Adrenal gland (tissue), 12 donors: Measurements from ENCODE around the gene PKMYT1. TPM values are rescaled to one million over a fixed set of nuclear protein-coding genes. Genes with fewer than 3 reads are reported as not detected.

Experiments
- DNase-seq, 7 donors: peaks; one replicate each; pipeline ENCODE4 v3.0.0-alpha.2; 2019 to 2020
- H3K27ac ChIP-seq, 5 donors: fragments of 200-600 bp; sonication (generic) in 4 of 5; 1 replicate in 3 of 5; 2 replicates in 2 of 5; pipeline versions ENCODE4 v1.5.1 to v1.8.0; 2016 to 2020; ENCODE audit warnings: mild to moderate bottlenecking in 1 of 5
- H3K27me3 ChIP-seq: fragments of 200-600 bp; 2 replicates; pipeline ENCODE4 v1.8.0; 2021
- H3K36me3 ChIP-seq, 2 donors: fragments of 200-600 bp; replicated peaks in 1 of 2; 1 replicate in 1 of 2; 2 replicates in 1 of 2; pipeline versions ENCODE4 v1.5.1 to v1.8.0; 2018 to 2022
- H3K4me1 ChIP-seq, 2 donors: fragments of 200-600 bp; replicated peaks in 1 of 2; 1 replicate in 1 of 2; 2 replicates in 1 of 2; pipeline versions ENCODE4 v1.5.1 to v1.8.0; 2018 to 2021
- H3K4me3 ChIP-seq, 4 donors: fragments of 200-600 bp; sonication (generic) in 3 of 4; one replicate each; pipeline ENCODE4 v1.5.1; 2016 to 2018
- H3K9me3 ChIP-seq, 3 donors: fragments of 200-600 bp; sonication (generic) in 1 of 3; replicated peaks in 1 of 3; 1 replicate in 2 of 3; 2 replicates in 1 of 3; pipeline versions ENCODE4 v1.5.1 to v1.8.0; 2016 to 2021
- POLR2A ChIP-seq, 2 donors: fragments of 450-650 bp; IDR thresholded peaks; one replicate each; pipeline ENCODE4 v1.6.1; 2017; ENCODE audit warnings: antibody characterized with exemption in 2 of 2, mild to moderate bottlenecking in 2 of 2, moderate library complexity in 1 of 2
- WGBS, 4 donors: extraction: QIAGEN DNeasy Blood & Tissue Kit in 2 of 4; methylation state at CpG; one replicate each; pipeline versions ENCODE4 v1.1.5 to v1.1.7; 2013 to 2017; 5-methylcytosine and 5-hydroxymethylcytosine counted together
- intact Hi-C, 2 donors: fragments of 100-400 bp; cut with DNase I; formaldehyde crosslinking; loops; one replicate each; pipeline versions ENCODE4 v1.14.1 to v1.15.0; 2022 to 2023
- polyA plus RNA-seq, 3 donors: library from polyadenylated mRNA; stranded (reverse); fragments of 200-250 nt in 2 of 3; fragments of 350-450 nt in 1 of 3; fragmentation: Illumina TruSeq in 1 of 3; extraction: RNeasy Lipid Tissue Mini Kit (QIAGEN cat#74804) in 1 of 3; gene quantifications; one replicate each; pipeline ENCODE4 v1.2.3, GENCODE V29; 2013 to 2014
- total RNA-seq, 9 donors: library from RNA; depleted of rRNA in 4 of 9; stranded (reverse); fragments of >200 nt in 4 of 9; fragments of 120-200 nt in 1 of 9; fragmentation: NEBNext Ultra II Directional in 1 of 9; extraction: Animal tissue kit (Norgen Biotek cat#: 25700) in 1 of 9; gene quantifications; one replicate each; pipeline versions ENCODE4 v1.1.0 to v1.2.4, GENCODE V29; 2013 to 2023
- TF ChIP-seq, protein P1 (sequence below), 6 experiments: fragments of 450-650 bp in 4 of 6; fragments of 200-600 bp in 2 of 6; sonication (generic) in 1 of 6; IDR thresholded peaks; 1 replicate in 5 of 6; 2 replicates in 1 of 6; pipeline versions ENCODE4 v1.5.1 to v1.8.0; 2016 to 2021; ENCODE audit warnings: antibody characterized with exemption in 6 of 6, mild to moderate bottlenecking in 2 of 6, moderate library complexity in 1 of 6
- donor health status: healthy with polysubstance abuse.
- donor health status: Bipolar disorder and iron deficiency.
- donor health status: DM: yes; HTN: yes; CAD: no.
- donor health status: DM: no; HTN: no; CAD: no.
- donor health status: DM: no; HTN: no; CAD: no.
- donor health status: DM: yes; HTN: yes; CAD: no.

The PKMYT1 gene
- total and polyA plus RNA-seq, 12 donors, result 0.46 to 7.0 (median 2.9) TPM

- no peak overlapping the region for H3K27ac ChIP-seq
- intact Hi-C loops, result loop anchor here in 1 of 2 donors (5.0 kb wide), 1 partner anchor 36 kb away; no protein-coding TSS in a partner anchor
- 69 to 80% (median 74%) methylated on average over 6 to 13 of the region's 13 CpGs for WGBS, 4 donors
- H3K36me3 ChIP-seq, result no peaks in the 10 kb centered on the region
- no peak for DNase-seq
- H3K4me3 ChIP-seq, result no peak overlapping the region
- H3K27me3 ChIP-seq, result no peaks in the 10 kb centered on the region
- no peaks in the 10 kb centered on the region for H3K4me1 ChIP-seq
- TF ChIP-seq, protein P1, sequence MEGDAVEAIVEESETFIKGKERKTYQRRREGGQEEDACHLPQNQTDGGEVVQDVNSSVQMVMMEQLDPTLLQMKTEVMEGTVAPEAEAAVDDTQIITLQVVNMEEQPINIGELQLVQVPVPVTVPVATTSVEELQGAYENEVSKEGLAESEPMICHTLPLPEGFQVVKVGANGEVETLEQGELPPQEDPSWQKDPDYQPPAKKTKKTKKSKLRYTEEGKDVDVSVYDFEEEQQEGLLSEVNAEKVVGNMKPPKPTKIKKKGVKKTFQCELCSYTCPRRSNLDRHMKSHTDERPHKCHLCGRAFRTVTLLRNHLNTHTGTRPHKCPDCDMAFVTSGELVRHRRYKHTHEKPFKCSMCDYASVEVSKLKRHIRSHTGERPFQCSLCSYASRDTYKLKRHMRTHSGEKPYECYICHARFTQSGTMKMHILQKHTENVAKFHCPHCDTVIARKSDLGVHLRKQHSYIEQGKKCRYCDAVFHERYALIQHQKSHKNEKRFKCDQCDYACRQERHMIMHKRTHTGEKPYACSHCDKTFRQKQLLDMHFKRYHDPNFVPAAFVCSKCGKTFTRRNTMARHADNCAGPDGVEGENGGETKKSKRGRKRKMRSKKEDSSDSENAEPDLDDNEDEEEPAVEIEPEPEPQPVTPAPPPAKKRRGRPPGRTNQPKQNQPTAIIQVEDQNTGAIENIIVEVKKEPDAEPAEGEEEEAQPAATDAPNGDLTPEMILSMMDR (IDR thresholded peaks at IDR 0.05), result no peak
- TF ChIP-seq POLR2A (IDR thresholded peaks at IDR 0.05), result no peak
- no peaks in the 10 kb centered on the region for H3K9me3 ChIP-seq
These were observed 16.1 kb upstream of the PKMYT1 start for GRCh38 chr16:2996298-2996697.

GRCh38 chr16:2992383-2993081, 12.3 kb upstream of the PKMYT1 start:
- Histone ChIP-seq H3K27me3 (no peaks in the 10 kb centered on the region), H3K9me3 (no peaks in the 10 kb centered on the region), H3K4me1 (no peaks in the 10 kb centered on the region), H3K36me3 (no peaks in the 10 kb centered on the region), H3K27ac (no peak overlapping the region), H3K4me3 (no peak overlapping the region)
- intact Hi-C loops, result no loop called here
- DNase-seq, result no peak
- 85 to 92% (median 89%) methylated on average over 9 to 14 of the region's 14 CpGs for WGBS, 4 donors
- TF ChIP-seq, protein P1 (IDR thresholded peaks at IDR 0.05), result no peak
- no peak for TF ChIP-seq POLR2A (IDR thresholded peaks at IDR 0.05)

DNA sequence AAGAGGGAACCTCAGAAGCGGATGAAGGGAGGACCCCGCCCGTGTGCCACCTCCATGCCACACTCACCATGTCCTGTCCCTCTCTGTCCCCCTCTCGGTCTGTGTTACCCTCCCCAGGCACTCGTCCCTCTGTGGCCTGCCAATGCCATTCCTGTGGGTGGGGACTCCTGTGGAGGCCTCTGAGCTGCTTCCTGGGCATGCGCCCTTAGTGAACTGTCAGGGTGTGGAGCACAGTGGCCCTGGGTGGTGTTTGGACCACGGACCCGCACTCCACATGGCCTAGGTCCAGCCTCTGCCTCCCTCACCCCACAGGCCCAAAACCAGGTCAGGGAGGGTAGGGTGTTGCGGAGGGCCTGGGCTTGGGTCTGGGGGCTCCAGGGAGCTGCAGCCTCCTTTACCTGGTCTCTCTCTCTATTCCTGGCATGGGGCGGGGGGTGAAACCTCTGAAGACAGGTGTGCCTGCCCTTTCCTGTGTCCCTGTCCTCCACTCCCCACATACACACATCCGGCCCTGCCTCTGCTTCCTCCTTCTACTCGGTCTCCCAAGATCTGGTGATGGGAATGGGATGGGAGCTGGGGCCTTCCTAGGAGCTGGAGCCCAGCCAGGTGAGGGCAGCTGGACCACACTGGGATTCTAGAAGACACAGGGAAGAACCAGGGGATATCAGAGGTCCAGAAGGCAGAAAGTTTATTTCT, 11.5 kb upstream of the PKMYT1 start:
- 90 to 92% (median 91%) methylated on average over 8 to 12 of the region's 12 CpGs for WGBS, 4 donors
- DNase-seq, result no peak

DNA sequence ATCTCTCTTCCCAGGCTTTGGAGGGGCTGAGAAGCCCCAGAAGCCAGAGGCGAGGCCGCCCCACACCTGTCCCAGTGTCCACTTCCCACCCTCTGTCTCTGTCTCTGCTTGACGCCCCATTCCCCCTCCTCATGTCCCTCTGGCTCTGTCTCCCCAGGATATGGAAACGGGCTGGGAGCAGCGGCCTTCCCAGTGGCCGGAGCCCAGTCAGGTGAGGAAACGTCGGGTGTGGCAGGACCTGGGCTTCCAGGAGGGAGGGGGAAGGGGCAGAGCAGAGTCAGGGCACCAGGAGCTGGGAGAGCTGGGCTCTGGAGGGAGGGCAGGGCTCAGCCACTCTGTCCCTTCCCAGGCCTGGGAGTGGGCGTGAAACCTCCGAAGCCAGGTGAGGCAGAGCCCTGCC, 10.6 kb upstream of the PKMYT1 start:
- Histone ChIP-seq H3K9me3 (no peaks in the 10 kb centered on the region), H3K27ac (no peak overlapping the region), H3K36me3 (no peaks in the 10 kb centered on the region), H3K4me1 (no peaks in the 10 kb centered on the region), H3K4me3 (no peak overlapping the region), H3K27me3 (no peaks in the 10 kb centered on the region)
- WGBS, 4 donors, result 71 to 79% (median 73%) methylated on average over 8 to 10 of the region's 10 CpGs
- DNase-seq, result no peak
- no peak for TF ChIP-seq POLR2A (IDR thresholded peaks at IDR 0.05)
- TF ChIP-seq, protein P1 (IDR thresholded peaks at IDR 0.05), result no peak
- intact Hi-C loops, result no loop called here

More for the DNA sequence above, 11.5 kb upstream of the PKMYT1 start:
- H3K9me3 ChIP-seq, result no peaks in the 10 kb centered on the region
- H3K27me3 ChIP-seq, result no peaks in the 10 kb centered on the region
- intact Hi-C loops, result no loop called here
- TF ChIP-seq POLR2A (IDR thresholded peaks at IDR 0.05), result no peak
- TF ChIP-seq, protein P1 (IDR thresholded peaks at IDR 0.05), result no peak
- H3K4me3 ChIP-seq, result no peak overlapping the region
- no peak overlapping the region for H3K27ac ChIP-seq
- H3K36me3 ChIP-seq, result no peaks in the 10 kb centered on the region
- H3K4me1 ChIP-seq, result no peaks in the 10 kb centered on the region
